GM10248 (cell line): Measurements from ENCODE around the gene DMPK.
A peak's percentile ranks its signal among the peaks of the same experiment; 100 is the strongest.

Experiments
- CTCF ChIA-PET: fragments of 300-600 bp; sonication (Branson Sonifier 250); formaldehyde crosslinking; extraction: SDS; loops from one replicate; lab custom pipeline; 2021; ENCODE audit warnings: antibody characterized with exemption; lab: Yijun Ruan, JAX
- POLR2A ChIA-PET: fragments of 350-650 bp; sonication (Branson Sonifier 250); formaldehyde crosslinking; extraction: SDS; loops from one replicate; lab custom pipeline; 2020; ENCODE audit warnings: antibody characterized with exemption; lab: Yijun Ruan, JAX
- DNase-seq: peaks from one replicate; pipeline ENCODE4 v3.0.0; 2012; ENCODE audit errors: extremely low spot score
- CTCF ChIP-seq: IDR thresholded peaks from 2 replicates; pipeline ENCODE4 v1.5.1; 2012; ENCODE audit warnings: mild to moderate bottlenecking, low read depth; ENCODE audit errors: extremely low read depth, missing control alignments, control extremely low read depth

DMPK gene

GRCh38 chr19:45821570-45821969 is 39.3 kb upstream of the DMPK start:
- POLR2A ChIA-PET = no interaction called here

GRCh38 chr19:45821103-45821521 is 38.8 kb upstream of the DMPK start:
- ChIA-PET POLR2A (no interaction called here), CTCF (interaction anchor here (1.2 to 1.4 kb wide), 2 partner anchors 9 to 21 kb away, joined by 3 to 4 read pairs; no protein-coding TSS in a partner anchor)
- no peak for TF ChIP-seq CTCF
- DNase-seq = no peak

More at GRCh38 chr19:45821570-45821969, 39.3 kb upstream of the DMPK start:
- CTCF ChIA-PET = interaction anchor here (1.2 to 1.4 kb wide), 2 partner anchors 9 to 22 kb away, joined by 3 to 4 read pairs; no protein-coding TSS in a partner anchor
- TF ChIP-seq CTCF = no peak
- DNase-seq = no peak

DNA sequence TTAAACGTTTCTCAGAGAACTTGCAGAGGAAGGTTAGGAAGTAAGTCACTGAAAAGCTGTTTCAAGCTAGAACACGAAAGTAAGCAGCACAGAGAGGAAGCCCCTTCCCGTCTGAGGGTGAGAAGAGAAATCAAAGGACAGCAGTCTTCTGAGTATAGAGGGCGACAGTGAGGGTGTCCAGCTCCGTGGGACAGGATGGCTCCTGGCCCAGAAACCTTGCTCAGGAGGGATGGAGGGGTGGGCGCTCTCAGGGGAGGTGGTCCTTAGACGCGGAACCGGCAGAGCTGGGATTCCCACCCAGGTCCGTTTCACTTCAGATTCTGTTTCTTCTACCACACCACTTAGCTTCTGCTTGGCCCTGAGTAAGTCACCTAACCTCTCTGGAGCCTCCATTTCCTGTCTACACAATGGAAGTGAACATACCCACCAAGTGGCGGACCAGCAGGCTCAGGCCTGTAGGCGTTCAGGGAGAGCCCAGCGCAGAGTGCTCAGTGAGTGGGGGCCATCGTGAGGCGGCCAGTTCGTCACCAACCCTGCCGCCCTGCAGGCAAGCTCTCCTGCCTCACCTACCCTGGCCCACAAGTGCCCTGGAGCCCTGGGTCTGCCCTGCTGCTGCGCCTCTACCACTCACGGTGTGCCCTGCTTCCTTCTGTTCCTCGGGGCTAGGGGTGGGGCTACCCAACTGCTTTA is 38.3 kb upstream of the DMPK start:
- CTCF ChIA-PET = interaction anchor here (1.2 to 1.5 kb wide), 4 partner anchors 9 to 175 kb away, joined by 3 to 4 read pairs (median 4); partner anchors contain the start of gene CCDC61
- no peak for DNase-seq
- TF ChIP-seq CTCF = no peak
- POLR2A ChIA-PET = no interaction called here

DNA sequence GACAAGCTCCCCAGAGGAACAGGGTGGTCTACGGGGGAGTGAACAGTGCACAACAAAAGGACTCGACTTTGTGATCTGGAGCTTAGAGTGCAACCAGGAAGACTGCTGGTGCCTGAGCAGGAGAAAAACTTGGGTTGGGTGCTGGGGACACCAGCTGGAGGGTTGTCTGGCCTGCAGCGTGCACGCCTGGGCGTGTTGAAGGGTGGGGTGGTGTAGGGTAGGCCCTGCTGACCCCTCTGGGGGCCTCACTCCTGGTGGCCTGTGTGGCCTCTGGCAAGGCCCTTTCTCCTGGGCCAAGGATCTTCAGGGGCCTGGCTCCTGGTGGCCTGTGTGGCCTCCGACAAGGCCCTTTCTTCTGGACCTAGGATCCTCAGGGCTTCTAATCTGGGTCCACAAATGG is 37.5 kb upstream of the DMPK start:
- CTCF ChIA-PET = interaction anchor here (1.5 to 7.1 kb wide), 3 partner anchors 10 to 175 kb away, joined by 3 to 113 read pairs (median 4); partner anchors contain the start of gene CCDC61
- DNase-seq = no peak
- POLR2A ChIA-PET = no interaction called here
- no peak for TF ChIP-seq CTCF

- no peak for TF ChIP-seq CTCF
- CTCF ChIA-PET = interaction anchor here (0.7 to 7.1 kb wide), 22 partner anchors 10 to 448 kb away, joined by 3 to 113 read pairs (median 10); partner anchors contain the start of genes CCDC61, DMPK, FOXA3 and IRF2BP1
- DNase-seq = no peak
- POLR2A ChIA-PET = no interaction called here
Measured at GRCh38 chr19:45817725-45818301, 35.5 kb upstream of the DMPK start.

- ChIA-PET POLR2A (interaction anchor here (0.5 to 0.7 kb wide), 2 partner anchors 8 to 15 kb away, joined by 3 read pairs; no protein-coding TSS in a partner anchor), CTCF (interaction anchor here (0.6 to 7.1 kb wide), 54 partner anchors 11 to 448 kb away, joined by 3 to 113 read pairs (median 6); partner anchors contain the start of genes CCDC61, DMPK, DMWD and FOXA3)
- peak; percentile 96 for TF ChIP-seq CTCF
- DNase-seq = peak; percentile 99
Measured at GRCh38 chr19:45817010-45817724, 34.9 kb upstream of the DMPK start.
